ENCODE data around the gene OPN1MW.
"Not testable (repeated sequence)": the region's sequence is repeated elsewhere in the genome, so short reads cannot be mapped to it uniquely, and the experiment has no call there.

OPN1MW gene

DNA sequence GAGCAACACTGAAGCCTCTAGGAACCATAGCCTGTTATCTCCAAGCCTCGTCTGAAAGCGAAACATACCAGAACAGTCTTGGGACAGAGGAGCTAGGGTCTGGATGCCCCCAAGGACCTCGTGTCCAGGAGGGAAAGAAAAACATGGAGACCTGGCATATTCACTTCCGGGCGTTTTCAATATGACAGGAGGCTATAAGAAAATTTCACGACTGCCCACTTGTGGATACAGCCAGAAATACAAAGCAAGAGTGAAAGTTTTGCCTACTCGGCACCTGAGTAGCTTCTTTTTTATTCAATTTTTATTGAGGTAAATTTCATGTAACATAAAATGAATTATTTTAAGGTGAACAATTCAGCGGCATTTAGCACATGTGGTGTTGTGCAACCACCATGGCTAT, 17.5 kb upstream of the OPN1MW start:
- not testable (repeated sequence) for H2AFZ ChIP-seq (ENCODE audit: low read depth, low read length); H3K9me3 ChIP-seq (ENCODE audit: low read length); H3K4me3 ChIP-seq (ENCODE audit: low read length); H3K4me1 ChIP-seq (ENCODE audit: insufficient read depth, low read length); H3K27me3 ChIP-seq (ENCODE audit: insufficient read depth, low read length); H3K36me3 ChIP-seq (ENCODE audit: insufficient read depth, low read length)

- H3K9me3 ChIP-seq (ENCODE audit: low read length); H3K4me1 ChIP-seq (ENCODE audit: insufficient read depth, low read length); H3K4me3 ChIP-seq (ENCODE audit: low read length); H3K36me3 ChIP-seq (ENCODE audit: insufficient read depth, low read length); H2AFZ ChIP-seq (ENCODE audit: low read depth, low read length); H3K27me3 ChIP-seq (ENCODE audit: insufficient read depth, low read length): not testable (repeated sequence)
Observed at GRCh38 chrX:154168384-154168783, 14.0 kb upstream of the OPN1MW start.

DNA sequence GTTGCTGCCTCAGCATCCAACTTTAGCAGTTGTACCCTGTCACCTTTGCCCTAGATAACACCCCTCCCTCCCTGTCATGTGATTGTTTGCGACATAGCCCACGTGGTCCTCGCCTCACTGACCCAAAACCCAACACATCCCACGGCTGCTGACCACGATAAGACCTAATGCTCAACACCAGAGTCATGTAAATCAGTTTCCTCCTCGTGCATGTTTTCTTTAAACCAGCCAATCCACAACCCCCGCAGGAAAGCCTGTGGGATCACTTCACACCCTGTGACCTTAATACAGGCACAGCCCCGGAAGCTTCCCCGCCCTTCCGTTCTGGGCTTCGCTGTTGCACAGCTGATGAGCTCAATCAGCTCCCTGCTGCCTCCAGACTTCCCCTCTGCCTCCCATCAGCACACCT, 9.9 kb upstream of the OPN1MW start:
- H3K27me3 ChIP-seq (ENCODE audit: insufficient read depth, low read length); H3K4me3 ChIP-seq (ENCODE audit: low read length); H3K9me3 ChIP-seq (ENCODE audit: low read length); H3K4me1 ChIP-seq (ENCODE audit: insufficient read depth, low read length); H3K36me3 ChIP-seq (ENCODE audit: insufficient read depth, low read length); H2AFZ ChIP-seq (ENCODE audit: low read depth, low read length): not testable (repeated sequence)

DNA sequence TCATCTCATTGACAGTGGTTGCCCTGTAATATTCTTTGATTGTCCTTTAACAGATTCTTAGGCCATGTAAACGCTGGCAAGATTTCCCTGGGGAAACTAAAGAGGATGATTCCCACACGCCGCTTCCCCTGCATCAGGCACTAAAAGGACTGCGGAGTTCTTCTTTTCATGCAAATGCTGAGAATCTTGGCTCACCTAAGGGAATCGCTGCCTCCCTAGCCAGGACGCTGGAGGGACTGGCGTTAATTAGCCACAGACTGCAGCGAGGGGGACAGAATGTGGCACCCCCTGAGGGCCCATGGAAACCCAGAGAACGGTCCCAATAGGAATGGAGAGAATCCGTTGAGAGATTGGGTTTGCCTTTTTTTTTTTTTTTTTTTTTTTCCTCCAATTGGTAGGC, 8.0 kb upstream of the OPN1MW start:
- not testable (repeated sequence) for H3K36me3 ChIP-seq (ENCODE audit: insufficient read depth, low read length); H3K4me1 ChIP-seq (ENCODE audit: insufficient read depth, low read length); H3K9me3 ChIP-seq (ENCODE audit: low read length); H3K4me3 ChIP-seq (ENCODE audit: low read length); H2AFZ ChIP-seq (ENCODE audit: low read depth, low read length); H3K27me3 ChIP-seq (ENCODE audit: insufficient read depth, low read length)

- not testable (repeated sequence) for H3K9me3 ChIP-seq (ENCODE audit: low read length); H3K36me3 ChIP-seq (ENCODE audit: insufficient read depth, low read length); H3K4me1 ChIP-seq (ENCODE audit: insufficient read depth, low read length); H3K27me3 ChIP-seq (ENCODE audit: insufficient read depth, low read length); H3K4me3 ChIP-seq (ENCODE audit: low read length); H2AFZ ChIP-seq (ENCODE audit: low read depth, low read length)
Observed at GRCh38 chrX:154183794-154184193, 1.4 kb downstream of the OPN1MW start.

DNA sequence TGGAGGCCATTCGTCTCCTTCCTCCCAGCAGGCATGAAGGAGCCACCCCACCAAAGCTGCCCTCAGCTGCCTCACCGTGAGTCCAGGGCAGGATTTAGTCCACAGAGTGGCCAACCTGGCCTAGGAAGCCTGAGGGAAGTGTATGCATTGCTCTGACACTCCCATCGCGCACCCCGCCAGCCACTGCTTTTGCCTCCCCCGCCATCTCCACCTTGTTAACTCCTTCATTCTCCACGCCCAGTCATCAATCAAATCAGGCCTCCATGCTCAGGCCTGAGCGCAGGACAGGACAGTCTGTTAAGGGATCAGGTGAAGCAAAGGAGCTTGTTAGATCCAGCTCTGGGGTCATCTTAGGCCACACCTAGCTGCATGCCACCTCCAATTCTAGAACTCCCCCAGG, 10.4 kb downstream of the OPN1MW start:
- H3K4me1 ChIP-seq (ENCODE audit: insufficient read depth, low read length); H3K36me3 ChIP-seq (ENCODE audit: insufficient read depth, low read length); H2AFZ ChIP-seq (ENCODE audit: low read depth, low read length); H3K9me3 ChIP-seq (ENCODE audit: low read length); H3K4me3 ChIP-seq (ENCODE audit: low read length); H3K27me3 ChIP-seq (ENCODE audit: insufficient read depth, low read length): not testable (repeated sequence)

- H3K4me3 ChIP-seq (ENCODE audit: low read length); H2AFZ ChIP-seq (ENCODE audit: low read depth, low read length); H3K9me3 ChIP-seq (ENCODE audit: low read length); H3K27me3 ChIP-seq (ENCODE audit: insufficient read depth, low read length); H3K4me1 ChIP-seq (ENCODE audit: insufficient read depth, low read length); H3K36me3 ChIP-seq (ENCODE audit: insufficient read depth, low read length): not testable (repeated sequence)
Observed at GRCh38 chrX:154194316-154194715, 11.9 kb downstream of the OPN1MW start.

DNA sequence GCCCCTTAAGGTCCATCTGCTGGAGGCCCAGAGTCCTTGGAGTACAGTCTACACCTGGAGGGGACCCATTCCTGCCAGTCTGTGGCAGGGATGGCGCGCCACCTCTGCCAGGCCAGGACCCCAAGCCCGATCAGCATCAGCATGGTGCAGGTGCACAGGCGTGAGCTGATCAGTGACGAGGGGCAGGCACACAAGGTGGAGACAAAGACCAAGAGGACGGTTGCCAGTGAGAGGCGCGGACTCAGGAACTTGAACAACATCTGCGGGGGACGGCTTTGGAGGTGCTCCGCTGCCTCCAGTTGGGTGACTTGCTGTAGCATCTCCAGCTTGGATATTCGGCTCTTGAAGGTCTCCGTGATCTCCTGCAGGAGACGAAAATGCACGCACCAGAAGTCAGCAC, 14.1 kb downstream of the OPN1MW start:
- not testable (repeated sequence) for H2AFZ ChIP-seq (ENCODE audit: low read depth, low read length); H3K4me3 ChIP-seq (ENCODE audit: low read length); H3K27me3 ChIP-seq (ENCODE audit: insufficient read depth, low read length); H3K4me1 ChIP-seq (ENCODE audit: insufficient read depth, low read length); H3K36me3 ChIP-seq (ENCODE audit: insufficient read depth, low read length); H3K9me3 ChIP-seq (ENCODE audit: low read length)

DNA sequence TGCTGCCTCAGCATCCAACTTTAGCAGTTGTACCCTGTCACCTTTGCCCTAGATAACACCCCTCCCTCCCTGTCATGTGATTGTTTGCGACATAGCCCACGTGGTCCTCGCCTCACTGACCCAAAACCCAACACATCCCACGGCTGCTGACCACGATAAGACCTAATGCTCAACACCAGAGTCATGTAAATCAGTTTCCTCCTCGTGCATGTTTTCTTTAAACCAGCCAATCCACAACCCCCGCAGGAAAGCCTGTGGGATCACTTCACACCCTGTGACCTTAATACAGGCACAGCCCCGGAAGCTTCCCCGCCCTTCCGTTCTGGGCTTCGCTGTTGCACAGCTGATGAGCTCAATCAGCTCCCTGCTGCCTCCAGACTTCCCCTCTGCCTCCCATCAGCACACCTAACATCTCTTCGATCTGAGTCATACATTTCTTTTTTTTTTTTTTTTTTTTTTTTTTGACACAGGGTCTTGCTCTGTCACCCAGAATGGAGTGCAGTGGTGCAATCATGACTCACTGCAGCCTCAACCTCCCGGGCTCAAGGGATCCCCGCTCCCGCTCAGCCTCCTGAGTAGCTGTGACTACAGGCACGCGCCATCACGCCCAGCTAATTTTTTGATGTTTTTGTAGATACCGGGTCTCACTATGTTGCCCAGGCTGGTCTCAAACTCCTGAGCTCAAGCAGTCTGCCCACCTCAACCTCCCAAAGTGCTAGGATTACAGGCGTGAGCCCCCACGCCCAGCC, 27.4 kb downstream of the OPN1MW start:
- not testable (repeated sequence) for H2AFZ ChIP-seq (ENCODE audit: low read depth, low read length); H3K36me3 ChIP-seq (ENCODE audit: insufficient read depth, low read length); H3K4me3 ChIP-seq (ENCODE audit: low read length); H3K4me1 ChIP-seq (ENCODE audit: insufficient read depth, low read length); H3K9me3 ChIP-seq (ENCODE audit: low read length); H3K27me3 ChIP-seq (ENCODE audit: insufficient read depth, low read length)

DNA sequence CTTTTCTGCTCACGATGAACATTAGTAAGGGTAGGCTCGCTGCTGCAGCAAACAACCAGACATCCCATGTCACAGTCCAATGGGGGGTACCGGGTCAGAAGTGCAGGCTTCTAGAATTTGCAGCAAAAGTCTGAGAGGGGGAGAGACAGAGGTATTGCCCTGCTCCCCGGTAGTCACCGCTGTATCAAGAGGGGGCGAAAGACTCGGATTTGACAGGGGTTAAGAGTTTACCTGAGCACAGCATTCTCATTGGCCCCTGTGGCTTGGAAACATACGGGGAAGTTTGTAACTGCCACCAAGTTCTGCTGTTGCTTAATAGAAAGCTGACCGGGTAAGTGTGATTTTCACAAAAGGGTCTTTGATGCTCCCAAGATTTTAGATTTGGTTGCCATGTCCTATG, 28.7 kb downstream of the OPN1MW start:
- not testable (repeated sequence) for H3K27me3 ChIP-seq (ENCODE audit: insufficient read depth, low read length); H2AFZ ChIP-seq (ENCODE audit: low read depth, low read length); H3K4me3 ChIP-seq (ENCODE audit: low read length); H3K4me1 ChIP-seq (ENCODE audit: insufficient read depth, low read length); H3K9me3 ChIP-seq (ENCODE audit: low read length); H3K36me3 ChIP-seq (ENCODE audit: insufficient read depth, low read length)

GRCh38 chrX:154211499-154211898, 29.1 kb downstream of the OPN1MW start:
- H3K4me3 ChIP-seq (ENCODE audit: low read length); H3K27me3 ChIP-seq (ENCODE audit: insufficient read depth, low read length); H3K36me3 ChIP-seq (ENCODE audit: insufficient read depth, low read length); H2AFZ ChIP-seq (ENCODE audit: low read depth, low read length); H3K4me1 ChIP-seq (ENCODE audit: insufficient read depth, low read length); H3K9me3 ChIP-seq (ENCODE audit: low read length): not testable (repeated sequence)

DNA sequence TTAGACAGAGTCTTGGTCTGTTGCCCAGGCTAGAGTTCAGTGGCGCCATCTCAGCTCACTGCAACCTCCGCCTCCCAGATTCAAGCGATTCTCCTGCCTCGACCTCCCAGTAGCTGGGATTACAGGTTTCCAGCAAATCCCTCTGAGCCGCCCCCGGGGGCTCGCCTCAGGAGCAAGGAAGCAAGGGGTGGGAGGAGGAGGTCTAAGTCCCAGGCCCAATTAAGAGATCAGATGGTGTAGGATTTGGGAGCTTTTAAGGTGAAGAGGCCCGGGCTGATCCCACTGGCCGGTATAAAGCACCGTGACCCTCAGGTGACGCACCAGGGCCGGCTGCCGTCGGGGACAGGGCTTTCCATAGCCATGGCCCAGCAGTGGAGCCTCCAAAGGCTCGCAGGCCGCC, 37.1 kb downstream of the OPN1MW start, which contains the start of gene OPN1MW2:
TSS of gene OPN1MW2 (plus strand) at position 301 of the 400 bp plus-strand sequence. CDS start at position 361, 60 bp downstream.
- H3K9me3 ChIP-seq (ENCODE audit: low read length) = not testable (repeated sequence)

DNA sequence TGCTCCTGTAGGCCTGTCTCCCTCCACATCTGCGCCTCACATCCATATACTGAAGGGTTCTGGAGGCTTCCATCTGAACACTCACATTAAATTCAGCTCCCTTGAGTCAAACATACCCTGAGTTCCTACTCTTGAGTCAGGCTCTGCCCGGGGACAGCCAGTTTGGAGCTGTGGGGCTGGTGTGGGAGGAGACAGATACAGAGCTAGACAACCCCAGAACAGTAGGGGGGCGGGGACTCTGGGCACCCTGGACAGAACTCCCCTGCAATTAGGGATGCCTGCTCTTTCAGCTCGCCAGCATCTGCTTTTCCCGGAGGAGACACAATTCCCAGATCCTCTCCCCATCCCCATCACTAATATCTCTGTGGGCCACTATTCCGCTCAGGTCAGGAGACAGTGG, 42.9 kb downstream of the OPN1MW start:
- not testable (repeated sequence) for H3K4me1 ChIP-seq (ENCODE audit: insufficient read depth, low read length); H3K36me3 ChIP-seq (ENCODE audit: insufficient read depth, low read length); H3K9me3 ChIP-seq (ENCODE audit: low read length); H2AFZ ChIP-seq (ENCODE audit: low read depth, low read length); H3K4me3 ChIP-seq (ENCODE audit: low read length); H3K27me3 ChIP-seq (ENCODE audit: insufficient read depth, low read length)

More for the DNA sequence above, 37.1 kb downstream of the OPN1MW start, which contains the start of gene OPN1MW2:
- not testable (repeated sequence) for H3K36me3 ChIP-seq (ENCODE audit: insufficient read depth, low read length); H3K4me1 ChIP-seq (ENCODE audit: insufficient read depth, low read length); H3K4me3 ChIP-seq (ENCODE audit: low read length); H2AFZ ChIP-seq (ENCODE audit: low read depth, low read length); H3K27me3 ChIP-seq (ENCODE audit: insufficient read depth, low read length)

DNA sequence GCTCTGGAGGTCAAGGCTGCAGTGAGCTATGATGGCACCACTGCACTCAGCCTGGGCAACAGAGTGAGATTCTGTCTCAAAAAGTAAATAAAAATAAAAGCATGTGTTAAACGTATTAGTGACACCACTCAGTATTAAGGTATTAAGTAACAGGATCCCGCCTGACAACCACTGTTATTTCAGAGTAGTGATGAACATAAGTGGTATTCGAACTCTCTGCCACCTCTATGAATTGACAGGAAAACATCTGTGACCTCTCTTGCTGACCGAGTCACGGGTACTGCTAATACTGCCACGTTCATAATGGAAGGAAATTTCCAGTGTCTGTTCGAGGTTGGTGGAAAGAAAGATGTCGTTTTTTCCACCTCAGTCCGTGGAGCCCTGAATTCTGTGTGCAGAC, 44.3 kb downstream of the OPN1MW start:
- H3K36me3 ChIP-seq (ENCODE audit: insufficient read depth, low read length); H3K4me3 ChIP-seq (ENCODE audit: low read length); H3K9me3 ChIP-seq (ENCODE audit: low read length); H2AFZ ChIP-seq (ENCODE audit: low read depth, low read length); H3K4me1 ChIP-seq (ENCODE audit: insufficient read depth, low read length); H3K27me3 ChIP-seq (ENCODE audit: insufficient read depth, low read length): not testable (repeated sequence)
